CD4-positive, CD25-positive, alpha-beta regulatory T cell (primary cell): ENCODE data around the gene F2R. TPM values are rescaled to one million over a fixed set of nuclear protein-coding genes. Genes with fewer than 3 reads are reported as not detected.
A peak's percentile ranks its signal among the peaks of the same experiment; 100 is the strongest.
"Not testable (repeated sequence)": the region's sequence is repeated elsewhere in the genome, so short reads cannot be mapped to it uniquely, and the experiment has no call there.

Experiments used
- ATAC-seq, 2 donors: fragments of 150-1000 bp; cut with Tn5 transposase; one replicate each; pipeline ENCODE4 v1.10.0; 2021; ENCODE audit warnings: low read depth in 2 of 2, moderate number of reproducible peaks in 2 of 2, moderate library complexity in 1 of 2
- DNase-seq, 3 donors: peaks; one replicate each; pipeline versions ENCODE4 v3.0.0 to v3.0.0-alpha.2; 2012 to 2022; ENCODE audit warnings: mixed read lengths in 1 of 3
- H3K27ac ChIP-seq: one replicate; pipeline ENCODE4 v1.7.0; 2013; ENCODE audit warnings: mild to moderate bottlenecking, low read length; ENCODE audit not compliant: insufficient read depth, poor library complexity, severe bottlenecking
- H3K27me3 ChIP-seq: one replicate; pipeline ENCODE4 v1.7.0; 2013; ENCODE audit warnings: low read length; ENCODE audit not compliant: control insufficient read depth, insufficient read depth
- H3K36me3 ChIP-seq: one replicate; pipeline ENCODE4 v1.7.0; 2013; ENCODE audit warnings: mild to moderate bottlenecking, low read length, moderate library complexity; ENCODE audit not compliant: control insufficient read depth, insufficient read depth
- H3K4me1 ChIP-seq: 2 replicates; pipeline ENCODE4 v1.7.0; 2013; ENCODE audit warnings: mild to moderate bottlenecking, low read length; ENCODE audit not compliant: insufficient read depth, control insufficient read depth, poor library complexity, severe bottlenecking
- H3K4me3 ChIP-seq: one replicate; pipeline ENCODE4 v1.7.0; 2013; ENCODE audit warnings: low read depth, mild to moderate bottlenecking, low read length, moderate library complexity
- H3K9me3 ChIP-seq, 2 experiments: 1 replicate in 1 of 2; 2 replicates in 1 of 2; pipeline ENCODE4 v1.7.0; 2013; ENCODE audit warnings: low read length in 2 of 2, mild to moderate bottlenecking in 1 of 2, moderate library complexity in 1 of 2; ENCODE audit not compliant: control insufficient read depth in 2 of 2
- H3K27ac Mint-ChIP-seq, 3 donors: one replicate each; pipeline ENCODE4 v1.8.0; 2020 to 2022; ENCODE audit warnings: mild to moderate bottlenecking in 3 of 3, mixed read lengths in 3 of 3, moderate library complexity in 2 of 3
- H3K27me3 Mint-ChIP-seq: one replicate; pipeline ENCODE4 v1.8.0; 2022; ENCODE audit warnings: mild to moderate bottlenecking, mixed read lengths
- H3K36me3 Mint-ChIP-seq: one replicate; pipeline ENCODE4 v1.8.0; 2020; ENCODE audit warnings: mixed read lengths
- H3K4me1 Mint-ChIP-seq, 4 donors: one replicate each; pipeline ENCODE4 v1.8.0; 2020 to 2022; ENCODE audit warnings: mixed read lengths in 4 of 4, mild to moderate bottlenecking in 1 of 4
- H3K4me3 Mint-ChIP-seq, 4 donors: one replicate each; pipeline ENCODE4 v1.8.0; 2020 to 2022; ENCODE audit warnings: mild to moderate bottlenecking in 4 of 4, mixed read lengths in 4 of 4, moderate library complexity in 3 of 4
- H3K9me3 Mint-ChIP-seq, 7 donors: one replicate each; pipeline ENCODE4 v1.8.0; 2020 to 2022; ENCODE audit warnings: mixed read lengths in 7 of 7, mild to moderate bottlenecking in 3 of 7, moderate library complexity in 2 of 7
- polyA plus RNA-seq, 4 donors: library from polyadenylated mRNA; unstranded; fragments of 300-500 nt; fragmentation: Illumina TruSeq; gene quantifications; one replicate each; pipeline ENCODE4 v1.2.3, GENCODE V29; 2021
- total RNA-seq: library from RNA; stranded (reverse); gene quantifications from one replicate; pipeline ENCODE4 v1.2.3, GENCODE V29; 2022

F2R gene
- total and polyA plus RNA-seq, 5 donors from 2014 or later = 2.1 to 6.8 (median 2.8) TPM

- H3K4me3 ChIP-seq = no peak overlapping the region
- no peak overlapping the region for H3K4me3 Mint-ChIP-seq
- no peak overlapping the region for H3K27ac ChIP-seq
- no peak for DNase-seq
- peaks cover 75% of the 10 kb centered on the region for H3K36me3 Mint-ChIP-seq
- H3K27ac Mint-ChIP-seq = no peak overlapping the region
- H3K9me3 ChIP-seq = no peaks in the 10 kb centered on the region
- peaks cover 91% of the 10 kb centered on the region for H3K36me3 ChIP-seq
- H3K27me3 ChIP-seq = no peaks in the 10 kb centered on the region
- no peaks in the 10 kb centered on the region for H3K4me1 ChIP-seq
- ATAC-seq = no peak
- H3K9me3 Mint-ChIP-seq = no peaks in the 10 kb centered on the region
- no peaks in the 10 kb centered on the region for H3K27me3 Mint-ChIP-seq
- H3K4me1 Mint-ChIP-seq = peaks cover 3 to 14% (median 6%) of the 10 kb centered on the region in 4 donors
Observed at GRCh38 chr5:76675364-76675763, 40.6 kb upstream of the F2R start.

GRCh38 chr5:76677849-76678472 is 38.0 kb upstream of the F2R start:
- peaks cover 77% of the 10 kb centered on the region for H3K36me3 ChIP-seq

GRCh38 chr5:76679231-76679630 is 36.7 kb upstream of the F2R start:
- no peaks in the 10 kb centered on the region for H3K9me3 ChIP-seq
- no peaks in the 10 kb centered on the region for H3K27me3 ChIP-seq
- Mint-ChIP-seq H3K36me3 (peaks cover 67% of the 10 kb centered on the region), H3K27ac (peak overlapping the region in 1 of 3 donors; percentile 79), H3K27me3 (no peaks in the 10 kb centered on the region), H3K4me1 (peaks cover 6 to 31% (median 8%) of the 10 kb centered on the region in 4 donors), H3K4me3 (no peak overlapping the region), H3K9me3 (no peaks in the 10 kb centered on the region)
- DNase-seq (no peak), ATAC-seq (no peak)
- peaks cover 78% of the 10 kb centered on the region for H3K36me3 ChIP-seq
- no peaks in the 10 kb centered on the region for H3K4me1 ChIP-seq
- H3K27ac ChIP-seq = no peak overlapping the region
- H3K4me3 ChIP-seq = no peak overlapping the region

More at GRCh38 chr5:76677849-76678472, 38.0 kb upstream of the F2R start:
- H3K4me3 Mint-ChIP-seq = no peak overlapping the region
- Histone ChIP-seq H3K9me3 (no peaks in the 10 kb centered on the region), H3K27me3 (no peaks in the 10 kb centered on the region), H3K4me1 (no peaks in the 10 kb centered on the region), H3K4me3 (no peak overlapping the region), H3K27ac (no peak overlapping the region)
- H3K27me3 Mint-ChIP-seq = no peaks in the 10 kb centered on the region
- H3K9me3 Mint-ChIP-seq = no peaks in the 10 kb centered on the region
- H3K4me1 Mint-ChIP-seq = peaks cover 6 to 31% (median 8%) of the 10 kb centered on the region in 4 donors
- peaks cover 72% of the 10 kb centered on the region for H3K36me3 Mint-ChIP-seq
- H3K27ac Mint-ChIP-seq = no peak overlapping the region
- ATAC-seq (no peak), DNase-seq (peak in 1 of 3 donors; percentile 38)

GRCh38 chr5:76680826-76681225 is 35.1 kb upstream of the F2R start:
- H3K4me3 ChIP-seq, ATAC-seq, H3K4me3 Mint-ChIP-seq, H3K27me3 Mint-ChIP-seq, H3K4me1 ChIP-seq, H3K27ac Mint-ChIP-seq, H3K27ac ChIP-seq, H3K9me3 Mint-ChIP-seq, H3K27me3 ChIP-seq, H3K9me3 ChIP-seq, DNase-seq: not testable (repeated sequence)
- H3K36me3 ChIP-seq = peaks cover 80% of the 10 kb centered on the region
- Mint-ChIP-seq H3K4me1 (peaks cover 6 to 35% (median 8%) of the 10 kb centered on the region in 4 donors), H3K36me3 (peaks cover 66% of the 10 kb centered on the region)

GRCh38 chr5:76681287-76681686 is 34.6 kb upstream of the F2R start:
- H3K4me1 Mint-ChIP-seq = peaks cover 6 to 33% (median 8%) of the 10 kb centered on the region in 4 donors
- H3K27me3 Mint-ChIP-seq = no peaks in the 10 kb centered on the region
- Histone ChIP-seq H3K36me3 (peaks cover 79% of the 10 kb centered on the region), H3K4me1 (no peaks in the 10 kb centered on the region), H3K9me3 (no peaks in the 10 kb centered on the region), H3K4me3 (no peak overlapping the region), H3K27ac (no peak overlapping the region), H3K27me3 (no peaks in the 10 kb centered on the region)
- H3K36me3 Mint-ChIP-seq = peaks cover 64% of the 10 kb centered on the region
- H3K9me3 Mint-ChIP-seq = no peaks in the 10 kb centered on the region
- DNase-seq (no peak), ATAC-seq (no peak)
- H3K27ac Mint-ChIP-seq = no peak overlapping the region
- H3K4me3 Mint-ChIP-seq = no peak overlapping the region

- Mint-ChIP-seq H3K27ac (no peak overlapping the region), H3K9me3 (no peaks in the 10 kb centered on the region)
- H3K36me3 ChIP-seq = peaks cover 76% of the 10 kb centered on the region
Observed at GRCh38 chr5:76682387-76682786, 33.5 kb upstream of the F2R start.

GRCh38 chr5:76683816-76684731 is 31.9 kb upstream of the F2R start:
- no peaks in the 10 kb centered on the region for H3K9me3 ChIP-seq
- H3K4me3 ChIP-seq = no peak overlapping the region
- H3K4me1 Mint-ChIP-seq = peaks cover 6 to 29% (median 8%) of the 10 kb centered on the region in 4 donors
- ATAC-seq (no peak), DNase-seq (no peak)
- no peak overlapping the region for H3K4me3 Mint-ChIP-seq
- no peaks in the 10 kb centered on the region for H3K9me3 Mint-ChIP-seq
- H3K27ac Mint-ChIP-seq = peak overlapping the region in 2 of 3 donors; percentile 68 to 70
- no peaks in the 10 kb centered on the region for H3K27me3 Mint-ChIP-seq
- no peaks in the 10 kb centered on the region for H3K27me3 ChIP-seq
- peaks cover 74% of the 10 kb centered on the region for H3K36me3 ChIP-seq
- H3K4me1 ChIP-seq = no peaks in the 10 kb centered on the region
- H3K36me3 Mint-ChIP-seq = peaks cover 68% of the 10 kb centered on the region
- H3K27ac ChIP-seq = no peak overlapping the region

More at GRCh38 chr5:76682387-76682786, 33.5 kb upstream of the F2R start:
- no peak overlapping the region for H3K4me3 Mint-ChIP-seq
- no peak overlapping the region for H3K27ac ChIP-seq
- H3K27me3 Mint-ChIP-seq = no peaks in the 10 kb centered on the region
- H3K4me3 ChIP-seq = no peak overlapping the region
- H3K9me3 ChIP-seq = no peaks in the 10 kb centered on the region
- no peak for ATAC-seq
- H3K36me3 Mint-ChIP-seq = peaks cover 64% of the 10 kb centered on the region
- DNase-seq = no peak
- no peaks in the 10 kb centered on the region for H3K4me1 ChIP-seq
- no peaks in the 10 kb centered on the region for H3K27me3 ChIP-seq
- H3K4me1 Mint-ChIP-seq = peaks cover 4 to 29% (median 8%) of the 10 kb centered on the region in 4 donors
